Measurements from ENCODE around the gene PDE3A. TPM values are rescaled to one million over a fixed set of nuclear protein-coding genes. Genes with fewer than 3 reads are reported as not detected.

The PDE3A gene
- total RNA-seq, 1 donor from 2014 or later = 161 TPM

GRCh38 chr12:20555015-20555414 lies 186.7 kb downstream of the PDE3A start:
- intact Hi-C loops (cut with micrococcal nuclease) = no loop called here
- peaks cover 52% of the 10 kb centered on the region for H3K4me1 ChIP-seq
- DNase-seq = no peak
- no peaks in the 10 kb centered on the region for H3K9me3 ChIP-seq (replicated peaks)
- no peak overlapping the region for H3K27ac ChIP-seq (replicated peaks)
- no peak overlapping the region for H3K4me3 ChIP-seq
- no peak for TF ChIP-seq CTCF (IDR thresholded peaks at IDR 0.05; ENCODE audit: borderline replicate concordance)
- no peaks in the 10 kb centered on the region for H3K27me3 ChIP-seq (ENCODE audit: low read depth)
- H3K36me3 ChIP-seq = peaks cover 4% of the 10 kb centered on the region

GRCh38 chr12:20555771-20556170 lies 187.4 kb downstream of the PDE3A start:
- no peak for DNase-seq
- H3K36me3 ChIP-seq = peaks cover 4% of the 10 kb centered on the region
- H3K27ac ChIP-seq (replicated peaks) = no peak overlapping the region
- no peaks in the 10 kb centered on the region for H3K9me3 ChIP-seq (replicated peaks)
- H3K4me1 ChIP-seq = peaks cover 56% of the 10 kb centered on the region
- no peak for TF ChIP-seq CTCF (IDR thresholded peaks at IDR 0.05; ENCODE audit: borderline replicate concordance)
- no peak overlapping the region for H3K4me3 ChIP-seq
- no peaks in the 10 kb centered on the region for H3K27me3 ChIP-seq (ENCODE audit: low read depth)
- intact Hi-C loops (cut with micrococcal nuclease) = no loop called here

- H3K27ac ChIP-seq (replicated peaks) = peak overlapping the region; percentile 54
- H3K9me3 ChIP-seq (replicated peaks) = no peaks in the 10 kb centered on the region
- no peak for DNase-seq
- H3K27me3 ChIP-seq (ENCODE audit: low read depth) = no peaks in the 10 kb centered on the region
- no peaks in the 10 kb centered on the region for H3K36me3 ChIP-seq
- H3K4me1 ChIP-seq = peaks cover 69% of the 10 kb centered on the region
- intact Hi-C loops (cut with micrococcal nuclease) = no loop called here
- TF ChIP-seq CTCF (IDR thresholded peaks at IDR 0.05; ENCODE audit: borderline replicate concordance) = no peak
- H3K4me3 ChIP-seq = no peak overlapping the region
These were observed 188.8 kb downstream of the PDE3A start for GRCh38 chr12:20557096-20557495.

DNA sequence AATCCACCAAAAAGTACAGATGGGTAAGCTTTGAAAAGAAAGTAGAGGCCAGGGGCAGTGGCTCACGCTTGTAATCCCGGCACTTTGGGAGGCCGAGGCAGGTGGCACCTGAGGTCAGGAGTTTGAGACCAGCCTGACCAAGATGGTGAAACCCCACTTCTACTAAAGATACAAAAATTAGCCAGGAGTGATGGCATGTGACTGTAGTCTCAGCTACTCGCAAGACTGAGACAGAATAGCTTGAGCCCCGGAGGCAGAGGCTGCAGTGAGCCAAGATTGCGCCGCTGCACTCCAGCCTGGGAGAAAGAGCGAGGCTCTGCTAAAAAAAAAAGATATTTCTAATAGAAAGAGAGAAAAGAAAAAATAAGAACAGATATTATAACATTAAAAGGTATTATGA lies 192.6 kb downstream of the PDE3A start:
- H3K9me3 ChIP-seq (replicated peaks) = no peaks in the 10 kb centered on the region
- TF ChIP-seq CTCF (IDR thresholded peaks at IDR 0.05; ENCODE audit: borderline replicate concordance) = no peak
- H3K27me3 ChIP-seq (ENCODE audit: low read depth) = no peaks in the 10 kb centered on the region
- intact Hi-C loops (cut with micrococcal nuclease) = no loop called here
- H3K36me3 ChIP-seq = no peaks in the 10 kb centered on the region
- peak; percentile 14 for DNase-seq
- peaks cover 98% of the 10 kb centered on the region for H3K4me1 ChIP-seq
- H3K27ac ChIP-seq (replicated peaks) = peak overlapping the region; percentile 54
- peak overlapping the region; percentile 3 for H3K4me3 ChIP-seq

- H3K27ac ChIP-seq (replicated peaks) = peak overlapping the region; percentile 54
- intact Hi-C loops (cut with micrococcal nuclease) = no loop called here
- H3K9me3 ChIP-seq (replicated peaks) = no peaks in the 10 kb centered on the region
- peaks cover 98% of the 10 kb centered on the region for H3K4me1 ChIP-seq
- no peaks in the 10 kb centered on the region for H3K36me3 ChIP-seq
- no peak overlapping the region for H3K4me3 ChIP-seq
- H3K27me3 ChIP-seq (ENCODE audit: low read depth) = no peaks in the 10 kb centered on the region
- TF ChIP-seq CTCF (IDR thresholded peaks at IDR 0.05; ENCODE audit: borderline replicate concordance) = no peak
- no peak for DNase-seq
These were observed 193.5 kb downstream of the PDE3A start for GRCh38 chr12:20561871-20562270.

DNA sequence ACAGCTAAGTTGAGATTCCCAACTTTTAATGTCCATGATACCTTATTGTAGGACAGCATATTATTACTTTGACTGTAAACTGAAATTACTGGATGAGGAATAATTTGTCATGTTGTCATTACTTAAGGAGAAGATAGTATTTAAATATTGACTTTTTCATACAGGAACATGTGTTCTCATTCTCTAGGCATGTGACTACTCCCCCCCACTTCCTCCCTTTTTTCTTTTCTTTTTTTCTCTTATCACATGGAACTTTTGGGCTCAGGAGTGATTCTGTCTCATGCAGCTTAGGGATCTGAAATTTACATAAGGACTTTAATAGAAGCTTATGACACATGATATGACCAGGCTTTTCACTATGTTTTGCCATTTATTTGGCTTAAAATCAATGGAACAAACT lies 199.1 kb downstream of the PDE3A start:
- DNase-seq = no peak
- intact Hi-C loops (cut with micrococcal nuclease) = no loop called here
- Histone ChIP-seq H3K36me3 (no peaks in the 10 kb centered on the region), H3K4me1 (peaks cover 85% of the 10 kb centered on the region), H3K4me3 (no peak overlapping the region), H3K27ac (replicated peaks) (peak overlapping the region; percentile 1), H3K27me3 (ENCODE audit: low read depth) (no peaks in the 10 kb centered on the region), H3K9me3 (replicated peaks) (no peaks in the 10 kb centered on the region)
- no peak for TF ChIP-seq CTCF (IDR thresholded peaks at IDR 0.05; ENCODE audit: borderline replicate concordance)
